HG03196 (cell line): ENCODE measurements around the gene PRLR.
"Not testable (repeated sequence)": the region's sequence is repeated elsewhere in the genome, so short reads cannot be mapped to it uniquely, and the experiment has no call there.

Experiments
- ATAC-seq: cut with Tn5 transposase; IDR thresholded peaks from one replicate; pipeline ENCODE4 v1.9.1; 2021; ENCODE audit not compliant: unreplicated experiment

PRLR gene

DNA sequence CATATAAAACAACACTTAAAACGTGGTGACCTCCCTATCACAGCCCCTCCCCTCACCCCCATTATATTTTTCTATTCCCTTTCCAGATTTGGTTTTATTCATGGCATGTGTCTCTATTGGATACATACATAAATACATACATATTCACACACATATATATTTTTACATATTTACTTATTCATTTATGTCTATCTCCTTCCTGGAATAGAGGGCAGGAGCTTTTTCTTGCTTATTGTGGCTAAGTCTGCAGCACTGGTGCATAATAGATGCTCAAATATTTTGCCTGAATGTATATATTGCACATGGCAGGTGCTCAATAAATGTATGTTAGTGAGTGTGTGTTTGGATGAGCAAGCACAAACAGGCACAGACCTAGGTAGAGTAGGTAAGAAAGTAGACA is 185.0 kb downstream of the PRLR start:
- no peak for ATAC-seq

- no peak for ATAC-seq
These were observed 185.6 kb downstream of the PRLR start for GRCh38 chr5:35044649-35045048.

- no peak for ATAC-seq
These were observed 187.5 kb downstream of the PRLR start for GRCh38 chr5:35042781-35043180.

GRCh38 chr5:35041261-35041660 is 189.0 kb downstream of the PRLR start:
- no peak for ATAC-seq

DNA sequence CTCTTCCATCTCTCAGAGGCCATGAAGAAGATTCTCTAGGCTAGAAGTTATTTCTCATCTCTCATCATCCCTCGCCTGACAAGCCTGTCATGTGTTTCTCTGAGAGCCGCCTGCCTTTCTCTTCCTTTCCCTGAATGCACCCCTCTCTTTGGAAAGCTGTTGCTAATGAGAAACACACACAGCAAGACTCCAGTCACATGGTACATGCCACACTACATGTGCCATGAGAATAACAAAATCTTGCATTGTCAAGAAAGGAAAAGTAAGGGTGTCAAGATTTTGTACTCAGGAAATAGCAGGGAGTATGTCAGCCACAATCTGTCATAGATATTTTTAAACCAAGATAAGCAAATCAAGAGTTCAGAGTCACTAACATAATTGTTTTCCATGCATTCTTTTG is 191.4 kb downstream of the PRLR start:
- ATAC-seq, result no peak

DNA sequence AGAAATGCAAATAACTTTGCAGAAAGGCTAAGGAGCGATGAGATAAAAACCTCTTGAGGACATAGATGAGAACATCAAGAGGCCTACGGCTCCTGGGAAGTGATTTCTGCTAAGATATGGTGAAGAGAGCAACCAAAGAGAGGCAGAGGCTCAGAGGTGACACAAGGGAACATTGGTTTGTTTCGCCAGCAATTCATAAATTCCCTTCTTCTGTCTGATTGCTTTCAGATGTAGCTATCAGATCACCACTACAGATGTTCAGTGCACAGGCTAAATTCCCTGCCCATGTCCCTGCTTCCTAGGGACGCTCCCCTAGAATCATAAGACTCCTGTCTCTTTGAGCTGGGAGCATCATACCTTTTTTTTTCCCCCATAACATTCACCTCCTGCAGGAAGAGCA is 193.8 kb downstream of the PRLR start:
- no peak for ATAC-seq

DNA sequence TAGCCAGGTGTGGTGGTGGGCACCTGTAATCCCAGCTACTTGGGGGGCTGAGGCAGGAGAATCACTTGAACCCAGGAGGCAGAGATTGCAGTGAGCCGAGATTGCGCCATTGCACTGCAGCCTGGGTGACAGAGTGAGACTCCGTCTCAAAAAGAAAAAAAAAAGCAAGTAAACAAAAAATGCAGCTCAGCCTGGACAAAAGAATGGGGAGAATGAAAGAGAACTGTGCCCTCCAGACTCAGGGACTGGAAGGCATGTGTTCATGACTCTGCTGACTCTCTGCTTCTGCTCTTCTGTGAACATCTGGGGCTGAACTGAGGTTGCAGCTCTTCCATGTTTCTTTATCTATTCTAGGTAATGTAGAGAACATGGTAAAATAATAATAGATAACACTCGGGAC is 194.4 kb downstream of the PRLR start:
- ATAC-seq, result not testable (repeated sequence)

DNA sequence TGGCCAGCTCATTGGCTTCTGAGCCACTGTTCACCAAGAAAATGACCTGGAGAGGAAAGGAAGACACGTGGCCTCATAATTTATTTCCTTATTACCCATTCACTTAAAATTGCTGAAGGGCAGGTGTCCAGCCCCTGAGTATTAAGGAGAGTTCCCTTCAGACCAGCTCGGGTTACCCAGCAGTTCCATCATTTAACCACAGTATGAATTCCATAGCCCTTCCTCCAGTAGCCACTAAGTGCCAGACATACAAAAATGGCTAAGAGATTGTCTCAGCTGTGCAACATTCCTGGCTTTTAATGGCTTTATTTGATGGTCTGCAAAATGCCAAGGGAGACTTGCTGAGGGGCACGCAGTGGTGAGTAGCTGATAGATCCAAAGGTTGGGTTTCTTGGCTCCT is 195.0 kb downstream of the PRLR start:
- ATAC-seq, result no peak

DNA sequence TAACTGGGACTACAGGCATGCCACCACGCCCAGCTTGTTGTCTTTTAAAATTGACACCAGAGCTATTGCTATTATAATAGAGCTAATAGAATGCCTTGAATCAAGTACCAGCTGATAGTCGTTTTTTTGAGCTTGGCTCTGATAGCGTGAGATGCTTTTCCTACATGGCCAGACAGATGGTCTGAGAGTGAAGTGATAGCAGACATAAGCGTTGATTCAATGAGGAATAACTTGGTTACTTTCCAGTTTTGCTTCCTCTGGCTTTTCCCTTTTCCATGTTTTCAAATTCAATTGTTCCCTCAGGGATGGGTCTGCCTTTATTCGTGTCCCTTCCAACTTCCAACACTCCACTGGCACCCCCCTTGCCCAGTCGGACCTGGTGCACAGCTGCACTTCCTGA is 197.9 kb downstream of the PRLR start:
- ATAC-seq, result no peak

GRCh38 chr5:35031276-35031675 is 199.0 kb downstream of the PRLR start:
- ATAC-seq, result no peak

GRCh38 chr5:35030426-35031100 is 199.7 kb downstream of the PRLR start:
- no peak for ATAC-seq

GRCh38 chr5:35029333-35029732 is 201.0 kb downstream of the PRLR start:
- ATAC-seq, result no peak

GRCh38 chr5:35026941-35027340 is 203.3 kb downstream of the PRLR start:
- ATAC-seq, result no peak

GRCh38 chr5:35026280-35026840 is 203.9 kb downstream of the PRLR start:
- ATAC-seq, result no peak

GRCh38 chr5:35024911-35025510 is 205.3 kb downstream of the PRLR start:
- ATAC-seq, result no peak

DNA sequence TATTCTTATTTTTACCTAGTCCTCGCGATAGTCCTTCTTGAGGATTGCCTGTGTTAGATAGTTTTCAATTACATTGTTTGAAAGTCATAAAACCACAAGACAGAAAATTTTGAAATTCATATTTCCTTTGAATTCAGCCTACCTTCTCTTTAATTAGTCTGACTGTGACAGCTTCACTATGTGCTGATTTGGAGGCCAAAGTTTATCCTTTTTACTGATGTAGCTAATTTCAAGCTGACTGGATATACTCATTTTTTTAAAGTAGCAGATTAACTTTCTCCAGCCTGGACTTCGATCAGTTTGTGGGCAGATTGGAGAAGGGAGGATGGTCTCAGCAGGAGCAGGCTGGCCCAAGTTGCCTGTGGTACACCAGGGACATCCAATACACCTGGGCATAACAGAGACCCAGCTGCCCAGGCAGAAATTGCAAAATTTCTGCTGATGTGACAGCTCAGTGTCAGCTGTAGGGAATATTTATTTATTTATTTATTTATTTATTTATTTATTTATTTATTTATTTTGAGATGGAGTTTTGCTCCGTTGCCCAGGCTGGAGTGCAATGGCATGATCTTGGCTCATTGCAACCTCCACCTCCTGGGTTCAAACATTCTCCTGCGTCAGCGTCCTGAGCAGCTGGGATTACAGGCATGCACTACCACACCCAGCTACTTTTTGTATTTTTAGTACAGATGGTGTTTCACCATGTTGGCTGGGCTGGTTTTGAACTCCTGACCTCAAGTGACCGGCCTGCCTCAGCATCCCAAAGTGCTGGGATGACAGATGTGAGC is 206.7 kb downstream of the PRLR start:
- ATAC-seq, result no peak

GRCh38 chr5:35016174-35017051 is 213.9 kb downstream of the PRLR start:
- no peak for ATAC-seq

DNA sequence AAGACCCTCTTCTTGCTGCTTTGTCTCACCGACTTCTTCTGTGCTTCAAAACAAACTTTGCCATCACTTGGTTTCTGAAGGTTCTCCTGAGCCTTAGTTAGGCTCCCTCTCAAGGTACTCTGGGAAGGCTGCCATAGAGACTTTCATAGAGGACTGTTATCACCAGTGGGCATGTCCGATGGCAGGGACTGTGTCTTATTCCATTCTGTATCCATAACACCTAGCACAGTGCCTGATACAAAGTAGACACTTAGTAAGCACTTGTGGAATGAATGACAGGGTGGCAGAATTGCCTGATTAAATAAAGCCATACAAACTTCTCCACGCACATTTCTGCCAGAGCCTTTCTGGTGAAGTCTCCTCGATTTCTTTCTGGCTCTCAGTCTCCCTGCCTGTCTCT is 215.2 kb downstream of the PRLR start:
- no peak for ATAC-seq

GRCh38 chr5:35012796-35013195 is 217.5 kb downstream of the PRLR start:
- no peak for ATAC-seq

DNA sequence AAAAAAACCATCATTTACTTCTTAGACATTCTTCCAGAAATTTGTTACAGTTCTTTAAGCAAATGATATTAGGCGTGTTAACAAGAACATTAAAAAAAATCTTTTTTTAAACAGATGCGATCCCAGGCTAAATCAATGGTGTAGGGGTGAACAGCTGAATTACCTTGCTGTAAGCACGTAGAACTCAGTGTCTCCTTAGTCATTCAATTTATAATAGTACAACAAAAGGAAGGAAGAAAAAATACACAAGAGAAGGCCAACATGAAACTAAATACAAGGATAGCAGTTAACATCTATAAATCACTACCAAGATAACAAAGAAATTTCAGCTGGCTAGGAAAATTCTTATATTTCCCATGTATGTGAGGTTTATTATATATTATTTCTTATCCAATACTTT is 217.9 kb downstream of the PRLR start:
- ATAC-seq, result no peak

DNA sequence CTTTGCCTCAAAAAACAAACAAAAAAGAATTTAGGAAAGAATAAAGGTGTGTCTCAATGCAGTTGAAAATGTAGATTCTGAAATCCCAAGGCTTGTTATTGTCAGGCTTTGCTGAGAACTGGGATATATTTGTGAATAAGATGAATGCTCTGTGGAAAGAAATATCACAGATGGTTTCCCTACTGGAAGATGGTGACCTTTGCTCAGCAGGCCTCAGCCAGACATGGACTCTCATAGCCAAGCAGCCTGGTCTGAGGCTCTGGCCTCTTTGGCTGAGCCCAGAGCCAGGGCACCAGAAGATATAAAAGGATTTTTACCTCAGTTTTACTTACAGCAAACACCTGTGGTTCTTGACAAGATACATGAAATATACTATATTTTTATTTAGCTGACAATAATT is 219.6 kb downstream of the PRLR start:
- no peak for ATAC-seq
